Stimulated activated CD4-positive, alpha-beta T cell treated with anti-CD3 and anti-CD28 coated beads, Interleukin-2, amount 100 ng/mL, for 24 hours (primary cell): ENCODE data around the gene HTRA3.

Experiments
- DNase-seq, 2 donors: peaks; one replicate each; pipeline ENCODE4 v3.0.0-alpha.2; 2020

HTRA3 gene

GRCh38 chr4:8282742-8283141, 13.2 kb downstream of the HTRA3 start:
- DNase-seq, result no peak

- DNase-seq, result no peak
Observed at GRCh38 chr4:8283161-8283560, 13.6 kb downstream of the HTRA3 start.

GRCh38 chr4:8283631-8284121, 14.1 kb downstream of the HTRA3 start:
- no peak for DNase-seq

- DNase-seq, result no peak
Observed at GRCh38 chr4:8284391-8284790, 14.8 kb downstream of the HTRA3 start.

GRCh38 chr4:8285143-8285975, 15.8 kb downstream of the HTRA3 start:
- DNase-seq, result no peak

GRCh38 chr4:8285976-8286718, 16.6 kb downstream of the HTRA3 start:
- DNase-seq, result no peak

- no peak for DNase-seq
Observed at GRCh38 chr4:8286719-8287342, 17.3 kb downstream of the HTRA3 start.

- no peak for DNase-seq
Observed at GRCh38 chr4:8287343-8288280, 18.1 kb downstream of the HTRA3 start.

GRCh38 chr4:8289151-8289750, 19.7 kb downstream of the HTRA3 start:
- no peak for DNase-seq

- no peak for DNase-seq
Observed at GRCh38 chr4:8289956-8290700, 20.6 kb downstream of the HTRA3 start.

GRCh38 chr4:8290701-8290970, 21.1 kb downstream of the HTRA3 start:
- no peak for DNase-seq

- DNase-seq, result no peak
Observed at GRCh38 chr4:8291036-8291682, 21.6 kb downstream of the HTRA3 start.

- DNase-seq, result no peak
Observed at GRCh38 chr4:8291701-8292477, 22.3 kb downstream of the HTRA3 start.

GRCh38 chr4:8292478-8293107, 23.0 kb downstream of the HTRA3 start:
- DNase-seq, result no peak

GRCh38 chr4:8293131-8293975, 23.8 kb downstream of the HTRA3 start:
- no peak for DNase-seq

GRCh38 chr4:8294036-8294435, 24.5 kb downstream of the HTRA3 start:
- DNase-seq, result no peak

- no peak for DNase-seq
Observed at GRCh38 chr4:8294775-8295174, 25.2 kb downstream of the HTRA3 start.

- DNase-seq, result no peak
Observed at GRCh38 chr4:8295471-8295870, 25.9 kb downstream of the HTRA3 start.

GRCh38 chr4:8296491-8296890, 26.9 kb downstream of the HTRA3 start:
- DNase-seq, result no peak
